ENCODE data around the gene ODF2. TPM values are rescaled to one million over a fixed set of nuclear protein-coding genes. Genes with fewer than 3 reads are reported as not detected.

ODF2 gene
- total RNA-seq (2022; extraction: Qiagen RNA extraction) = 24.7 to 27.7 TPM (median 25.2 TPM) in 5 replicates

GRCh38 chr9:128455849-128456612 lies at the start of gene ODF2:
TSS of gene ODF2 (plus strand) at chr9:128456006. CDS start at chr9:128456092, 86 bp downstream.

GRCh38 chr9:128420651-128421481 lies 34.9 kb upstream of the ODF2 start, which contains the start of gene CERCAM:
TSS of gene CERCAM (plus strand) at chr9:128420857. CDS start at chr9:128420878, 21 bp downstream.

DNA sequence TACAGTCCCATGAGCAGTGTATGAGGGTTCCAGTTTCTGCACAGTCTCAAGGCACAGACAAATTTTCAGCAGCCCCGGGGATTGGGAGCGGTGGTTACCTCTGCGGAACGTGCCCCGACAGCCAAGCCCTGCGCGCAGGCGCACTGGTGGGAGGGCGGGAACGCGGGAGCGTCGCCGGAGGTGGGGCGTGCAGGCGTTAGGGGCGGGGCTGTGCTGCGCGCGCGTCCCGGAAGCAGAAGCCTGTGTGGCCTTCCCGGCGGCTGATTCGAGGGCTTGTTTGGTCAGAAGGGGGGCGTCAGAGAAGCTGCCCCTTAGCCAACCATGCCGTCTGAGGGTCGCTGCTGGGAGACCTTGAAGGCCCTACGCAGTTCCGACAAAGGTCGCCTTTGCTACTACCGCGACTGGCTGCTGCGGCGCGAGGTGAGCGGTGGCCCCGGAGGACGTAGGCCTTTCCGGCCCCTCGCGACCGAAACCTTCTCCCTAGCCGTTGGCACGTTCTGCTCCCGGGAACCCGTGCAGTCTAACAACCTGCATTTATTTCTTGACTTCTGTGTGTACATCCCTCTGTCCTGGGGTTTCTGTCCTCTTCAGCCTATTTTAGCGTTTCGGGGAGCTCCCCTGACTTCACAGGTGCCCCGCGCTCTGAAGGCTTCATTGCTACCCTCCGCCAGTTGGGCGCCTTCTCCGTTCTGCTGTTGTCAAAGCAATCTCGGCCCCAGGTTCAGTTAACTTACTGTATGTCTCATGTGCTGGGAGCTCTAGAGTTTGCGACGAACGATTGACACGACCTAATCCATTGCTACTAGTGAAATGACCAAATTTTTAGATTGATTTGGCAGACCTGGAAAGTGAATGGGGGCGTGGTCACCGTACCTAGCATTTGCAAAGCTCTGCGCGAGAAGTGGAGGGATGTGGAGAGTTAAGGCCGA lies 48.9 kb downstream of the ODF2 start, which contains the start of gene GLE1:
Gene GLE1, plus strand, starts transcription at position 235 of the 929 bp plus-strand sequence. Its CDS starts 87 bp downstream, at position 322.

Other genes with a start within 250 kb of the ODF2 start
- 38.8 to 52.8 TPM (median 45.6 TPM) in 5 replicates for gene GOLGA2, start 180.0 kb upstream of the ODF2 start, total RNA-seq (2022; extraction: Qiagen RNA extraction)
- 38.9 to 45.9 TPM (median 42.0 TPM) in 5 replicates for gene SWI5, start 179.7 kb upstream of the ODF2 start, total RNA-seq (2022; extraction: Qiagen RNA extraction)
- 42.8 to 49.8 TPM (median 46.5 TPM) in 5 replicates for gene TRUB2, start 133.6 kb upstream of the ODF2 start, total RNA-seq (2022; extraction: Qiagen RNA extraction)
- gene COQ4, start 133.2 kb upstream of the ODF2 start, total RNA-seq (2022; extraction: Qiagen RNA extraction) = 52.3 to 65.2 TPM (median 57.5 TPM) in 5 replicates
- 35.9 to 47.8 TPM (median 45.7 TPM) in 5 replicates for gene SLC27A4, start 115.5 kb upstream of the ODF2 start, total RNA-seq (2022; extraction: Qiagen RNA extraction)
- 64.2 to 87.6 TPM (median 81.7 TPM) in 5 replicates for gene URM1, start 84.6 kb upstream of the ODF2 start, total RNA-seq (2022; extraction: Qiagen RNA extraction)
- gene CERCAM, start 35.1 kb upstream of the ODF2 start, total RNA-seq (2022; extraction: Qiagen RNA extraction) = 34.2 to 38.7 TPM (median 35.6 TPM) in 5 replicates
- gene GLE1, start 48.7 kb downstream of the ODF2 start, total RNA-seq (2022; extraction: Qiagen RNA extraction) = 26.5 to 30.1 TPM (median 29.1 TPM) in 5 replicates
- 134 to 158 TPM (median 150 TPM) in 5 replicates for gene SPTAN1, start 96.6 kb downstream of the ODF2 start, total RNA-seq (2022; extraction: Qiagen RNA extraction)
- gene DYNC2I2, start 200.8 kb downstream of the ODF2 start, total RNA-seq (2022; extraction: Qiagen RNA extraction) = 97.2 to 146 TPM (median 137 TPM) in 5 replicates
- 387 to 482 TPM (median 413 TPM) in 5 replicates for gene SET, start 233.2 kb downstream of the ODF2 start, total RNA-seq (2022; extraction: Qiagen RNA extraction)
- gene PKN3, start 246.5 kb downstream of the ODF2 start, total RNA-seq (2022; extraction: Qiagen RNA extraction) = 12.2 to 17.5 TPM (median 17.0 TPM) in 5 replicates

Measured in A549 treated with Mapracorat at 1 μM for 4 hours (cell line).